C1 segment of cervical spinal cord (tissue), 14 donors: ENCODE measurements around the gene PTPRM.

ENCODE experiments used
- DNase-seq, 14 donors: peaks; one replicate each; lab custom pipeline; 2025; lab: John Stamatoyannopoulos, UW

The PTPRM gene

DNA sequence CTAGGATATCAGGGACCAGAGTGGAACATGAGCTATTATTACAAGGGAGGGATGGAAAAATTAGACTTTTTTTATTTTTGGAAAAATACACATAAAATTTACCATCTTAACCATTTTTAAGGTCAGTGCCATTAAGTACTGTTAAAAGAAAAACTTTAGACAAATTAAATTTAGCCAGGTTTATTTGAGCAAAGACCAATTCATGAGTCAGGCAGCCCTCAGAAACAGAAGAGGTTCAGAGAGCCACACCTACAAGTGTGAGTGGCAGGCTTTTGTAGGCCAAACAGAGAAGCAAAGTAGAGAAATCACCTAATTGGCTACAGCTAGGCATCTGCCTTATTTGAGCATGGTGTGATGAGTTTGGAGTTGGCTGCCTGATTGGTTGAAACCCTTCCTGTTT lies 740.8 kb downstream of the PTPRM start:
- DNase-seq: no peak

DNA sequence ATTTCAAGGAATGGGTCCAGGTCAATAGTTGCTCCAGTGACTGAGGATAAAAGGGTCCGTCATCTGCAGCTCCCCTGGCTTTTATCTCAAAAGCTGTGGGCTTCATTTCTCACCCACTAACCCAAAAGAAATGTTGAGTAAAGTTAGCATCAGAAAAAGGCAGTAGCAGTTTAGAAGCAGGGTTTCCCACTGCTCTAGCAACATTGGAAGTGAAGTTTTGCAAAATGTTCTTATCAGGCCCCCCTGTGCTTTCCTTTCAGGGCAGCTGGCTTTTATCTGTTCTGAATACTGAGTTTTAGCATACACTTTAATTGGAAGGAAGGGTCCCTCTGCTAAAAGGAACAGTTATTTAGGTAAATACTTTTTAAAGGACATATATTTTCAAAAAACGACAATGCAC lies 745.9 kb downstream of the PTPRM start:
- DNase-seq: no peak

DNA sequence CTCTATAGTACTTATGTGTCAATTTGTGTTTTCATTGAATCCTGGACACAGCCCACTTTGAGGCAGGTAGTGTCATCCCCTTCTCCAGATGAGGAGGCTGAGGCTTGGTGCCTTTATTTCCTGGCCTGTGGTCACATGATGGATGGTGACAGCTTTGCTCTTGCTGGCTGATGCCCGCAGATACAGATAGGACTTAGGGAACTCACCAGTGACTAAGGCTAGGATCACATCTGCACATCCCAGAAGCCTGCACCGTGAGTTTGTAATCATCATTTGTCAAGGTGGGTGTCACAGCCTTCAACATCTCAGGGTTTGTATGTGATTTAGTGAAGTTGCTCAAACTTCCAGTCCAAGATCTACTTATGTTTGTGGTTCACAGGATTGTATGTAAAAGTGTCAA lies 747.0 kb downstream of the PTPRM start:
- DNase-seq: no peak

DNA sequence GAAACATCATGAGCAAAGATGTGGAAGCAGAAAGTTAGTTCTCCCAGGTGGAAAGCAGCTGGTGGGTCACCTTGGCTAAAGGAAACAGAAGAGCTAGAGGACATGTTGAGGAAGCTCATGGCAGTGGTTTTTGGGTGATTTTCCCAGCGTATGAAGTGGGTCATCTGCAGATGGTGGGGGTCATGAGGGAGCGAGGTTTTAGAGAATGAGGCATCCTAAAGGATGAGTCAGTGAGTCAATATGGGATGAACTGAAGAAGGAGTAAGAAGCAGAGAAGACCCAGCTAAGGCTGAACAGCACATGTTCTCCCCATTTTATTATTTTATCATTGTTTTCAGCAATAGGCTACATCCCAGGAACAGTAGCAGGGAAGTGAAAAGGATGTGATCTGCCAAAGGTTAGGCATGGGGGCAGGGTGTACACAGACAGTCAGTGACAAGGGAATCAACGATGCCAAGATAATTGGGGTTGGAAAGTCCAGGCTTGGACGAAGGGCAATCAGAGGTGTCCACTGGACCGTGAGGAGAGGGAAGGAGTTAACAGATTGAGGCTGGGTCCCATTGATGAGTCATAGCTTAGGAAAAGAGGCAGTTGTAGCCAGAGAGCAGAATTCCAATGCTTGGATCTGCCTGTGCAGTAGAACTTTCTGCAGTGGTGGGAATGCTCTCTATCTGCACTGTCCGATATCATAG lies 752.8 kb downstream of the PTPRM start:
- no peak for DNase-seq

DNA sequence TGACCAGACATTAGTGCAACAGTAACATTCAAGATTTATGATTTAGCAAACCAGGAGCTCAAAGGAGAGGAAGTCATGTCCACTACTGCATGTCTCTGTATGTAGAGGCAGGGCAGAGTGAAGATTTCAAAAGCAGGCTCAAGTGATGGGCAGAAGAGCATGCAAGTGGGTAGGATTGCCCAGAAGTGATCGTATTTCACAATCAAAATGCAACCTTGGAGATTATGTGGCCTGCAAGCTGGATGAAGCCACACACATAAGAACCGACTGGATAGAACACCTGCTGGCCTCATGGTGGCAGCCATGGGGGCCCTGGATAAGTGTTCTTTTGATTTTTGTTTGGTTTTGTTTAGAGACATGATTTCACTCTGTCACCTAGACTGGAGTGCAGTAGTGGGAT lies 755.4 kb downstream of the PTPRM start:
- DNase-seq: no peak

DNA sequence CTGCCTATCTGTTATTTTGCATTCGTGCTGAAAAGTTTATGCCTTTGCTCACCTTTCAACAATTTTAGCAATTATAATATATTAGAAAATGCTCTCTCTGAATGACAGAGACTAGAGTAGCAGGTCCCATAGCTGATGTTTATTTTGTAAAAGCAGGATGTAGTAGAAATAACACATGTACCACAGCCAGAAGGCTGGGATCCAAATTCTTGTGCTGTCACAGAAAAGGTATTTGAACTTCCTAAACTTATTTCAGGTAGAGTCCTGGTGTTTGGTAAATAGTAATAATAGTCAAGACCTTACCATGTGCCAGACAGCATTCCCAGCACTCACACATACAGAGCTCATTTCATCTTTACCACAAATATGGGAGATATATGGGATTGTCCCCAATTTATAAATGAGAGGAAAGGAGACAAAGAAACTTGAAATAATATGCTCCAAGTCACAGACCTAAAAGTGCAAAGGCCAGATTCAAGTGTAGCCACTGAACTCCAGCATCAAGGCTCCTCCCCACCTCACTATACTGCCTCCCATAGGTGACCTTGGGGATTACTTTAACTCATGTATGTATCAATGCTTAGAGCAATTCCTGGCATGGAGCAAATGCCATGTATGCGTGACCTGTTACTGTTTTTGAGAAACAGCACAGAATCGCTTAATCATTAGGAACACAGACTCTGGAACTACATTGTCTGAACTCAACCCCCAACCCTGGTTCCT lies 757.4 kb downstream of the PTPRM start:
- no peak for DNase-seq

DNA sequence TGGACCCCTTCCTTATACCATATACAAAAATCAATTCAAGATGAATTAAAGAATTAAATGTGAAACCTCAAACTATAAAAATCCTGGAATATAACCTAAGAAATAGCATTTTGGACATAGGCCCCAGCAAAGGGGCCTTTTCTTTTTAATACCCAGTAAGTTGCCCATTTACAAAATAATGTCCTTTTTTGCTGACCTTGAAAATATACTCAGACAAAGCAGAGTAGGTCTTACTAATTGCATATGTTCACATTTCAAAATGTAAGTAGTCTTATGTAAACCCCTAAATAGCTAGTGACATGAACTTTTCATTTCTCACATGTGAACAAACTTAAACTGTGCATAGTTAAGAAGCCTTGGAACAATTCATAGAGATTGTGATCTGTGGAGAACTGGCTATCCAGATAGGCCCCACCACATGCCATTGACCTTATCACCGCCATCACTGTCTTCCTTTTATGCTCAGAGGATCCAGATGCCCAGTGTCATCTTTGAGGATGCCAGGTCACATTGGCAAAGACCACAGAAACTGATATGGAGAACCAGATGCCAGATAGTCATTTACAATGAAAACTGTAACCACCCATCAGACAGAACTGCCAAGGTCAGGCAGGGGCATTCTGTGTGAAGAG lies 759.8 kb downstream of the PTPRM start:
- DNase-seq: no peak

DNA sequence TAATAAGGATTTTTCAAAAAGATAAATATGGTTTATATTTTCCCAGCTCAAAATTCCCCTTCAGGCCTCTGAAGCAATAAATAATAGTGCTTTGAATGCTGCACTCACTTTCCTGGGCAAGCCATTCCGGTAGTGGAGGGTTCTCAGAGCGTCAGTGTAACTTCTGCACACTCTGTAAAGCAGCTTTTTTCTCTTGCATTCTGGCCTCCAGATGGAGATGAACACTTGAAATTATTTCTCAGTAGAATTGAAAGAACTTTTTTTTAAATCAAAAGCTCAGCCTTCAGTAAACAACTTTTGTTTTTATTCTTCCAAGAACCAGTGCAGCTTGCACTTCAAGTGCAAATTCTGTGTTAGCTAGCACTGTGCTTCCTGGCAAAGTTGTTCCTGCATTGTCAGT lies 761.0 kb downstream of the PTPRM start:
- no peak for DNase-seq

DNA sequence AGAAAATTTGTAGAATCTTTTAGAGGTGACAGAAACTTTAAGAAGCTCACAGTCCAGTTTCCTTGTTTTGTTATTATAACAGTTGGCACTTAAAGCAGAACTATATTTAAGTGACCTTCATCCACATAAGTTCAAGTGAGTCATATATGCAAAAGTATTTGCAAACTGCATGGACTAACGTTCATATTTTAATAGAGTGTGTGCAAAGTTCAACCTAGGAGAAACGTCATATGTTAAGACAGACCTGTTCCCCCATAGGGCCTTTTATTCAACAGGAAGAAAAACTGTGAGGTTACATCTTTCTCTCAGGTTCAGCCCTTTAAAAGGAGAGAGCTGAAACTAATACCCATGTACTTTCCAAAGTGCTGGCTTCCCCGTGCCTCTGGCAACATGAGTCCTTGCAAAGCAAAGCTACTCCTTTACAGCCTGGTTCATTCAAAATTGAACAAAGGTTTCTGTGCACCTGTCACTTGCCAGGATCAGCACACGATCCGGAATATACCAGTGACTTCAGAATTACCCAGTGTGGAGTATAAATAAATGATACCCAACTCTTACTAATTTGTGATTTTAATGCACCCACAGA lies 762.2 kb downstream of the PTPRM start:
- DNase-seq: no peak

DNA sequence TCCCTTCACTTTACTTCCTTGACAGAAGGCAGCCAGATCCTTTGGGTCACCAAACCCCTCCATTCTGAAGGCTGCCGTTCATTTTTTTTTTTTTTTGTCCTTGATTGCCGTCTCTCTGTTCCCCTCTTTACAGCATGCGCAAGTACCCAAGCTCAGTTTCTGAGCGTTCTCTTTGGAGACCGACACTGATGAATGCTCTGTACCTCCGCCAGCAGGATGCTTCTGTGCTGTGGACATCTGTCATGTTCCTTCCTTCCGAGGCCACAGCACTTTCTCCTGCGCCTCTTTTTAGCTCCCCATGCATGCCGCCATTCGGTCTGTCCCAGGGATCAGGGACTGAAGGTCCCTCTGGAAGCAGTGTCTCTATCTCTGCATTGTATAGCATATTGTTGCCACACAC lies 763.5 kb downstream of the PTPRM start:
- no peak for DNase-seq

DNA sequence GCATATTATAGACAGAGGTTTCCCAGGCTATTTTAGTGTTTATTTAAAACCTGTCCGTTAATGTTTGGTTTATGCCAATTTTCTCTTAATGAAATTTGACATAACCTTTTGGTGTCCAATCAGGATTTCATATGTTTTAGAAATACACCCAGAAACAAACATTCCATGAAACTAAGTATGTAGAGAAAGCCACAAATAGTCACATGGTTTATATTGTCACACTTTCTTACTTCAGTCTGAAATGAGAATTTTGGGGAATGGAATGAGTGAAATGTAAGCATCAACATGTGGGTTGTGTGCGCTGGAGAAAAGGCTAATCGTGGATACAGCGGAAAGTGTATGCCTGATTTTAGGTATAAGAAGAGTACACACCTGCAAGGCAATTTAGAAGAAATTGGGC lies 765.2 kb downstream of the PTPRM start:
- no peak for DNase-seq

DNA sequence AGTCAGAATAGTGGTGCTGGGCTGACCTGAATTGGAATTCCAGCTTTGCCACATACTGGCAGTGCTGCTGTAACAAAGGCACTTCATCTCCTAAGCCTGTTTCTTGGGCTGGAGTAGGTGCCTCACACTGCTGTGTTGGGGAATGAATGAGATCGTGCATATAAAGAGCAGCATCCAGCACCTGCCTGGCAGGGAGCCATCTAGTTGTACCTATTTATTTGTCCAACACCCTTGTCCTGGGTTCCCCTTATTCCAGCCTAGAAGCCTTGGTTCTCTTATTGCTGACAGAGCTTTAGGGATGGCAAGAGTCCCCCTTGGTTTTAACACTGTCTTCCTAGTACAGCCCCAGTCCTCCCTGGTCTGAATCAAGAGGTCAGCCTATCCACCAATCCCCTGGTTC lies 766.8 kb downstream of the PTPRM start:
- DNase-seq: no peak

DNA sequence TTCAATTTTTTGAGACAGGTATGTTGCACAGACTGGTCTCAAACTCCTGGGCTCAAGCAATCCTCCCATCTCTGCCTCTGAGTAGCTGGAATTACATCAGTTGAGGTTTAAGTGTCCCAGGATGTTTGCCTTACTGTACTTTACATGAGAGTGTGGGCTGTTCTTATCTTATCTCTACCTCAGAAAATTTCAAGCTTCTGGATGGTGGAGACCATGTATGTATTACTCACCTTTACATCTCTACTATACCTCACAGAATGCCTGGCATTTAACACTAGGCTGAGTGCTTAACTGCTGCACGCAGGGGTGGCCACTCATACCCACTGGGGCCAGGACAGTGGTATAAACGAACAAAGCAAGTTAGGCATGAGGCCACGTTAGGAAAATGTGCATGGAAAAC lies 770.1 kb downstream of the PTPRM start:
- no peak for DNase-seq

DNA sequence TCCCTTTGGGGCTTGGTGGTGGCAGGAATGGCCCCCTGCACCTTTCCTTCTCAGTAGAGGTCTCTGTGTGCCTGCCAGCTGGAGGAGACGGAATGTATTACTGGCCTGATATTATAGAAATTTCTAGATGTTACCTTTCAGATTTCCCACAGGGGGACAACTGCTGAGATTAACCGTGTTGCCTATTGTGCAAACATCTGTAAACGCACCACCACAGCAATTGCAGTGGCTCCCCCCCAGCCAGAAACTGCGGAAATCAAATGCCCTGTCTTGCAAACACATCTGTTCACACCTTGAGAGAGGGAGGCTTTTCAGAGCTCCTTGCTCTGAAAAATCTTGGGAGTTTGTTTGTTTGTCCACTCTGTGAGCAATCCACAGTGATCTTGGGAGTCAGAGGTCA lies 772.1 kb downstream of the PTPRM start:
- DNase-seq: no peak

DNA sequence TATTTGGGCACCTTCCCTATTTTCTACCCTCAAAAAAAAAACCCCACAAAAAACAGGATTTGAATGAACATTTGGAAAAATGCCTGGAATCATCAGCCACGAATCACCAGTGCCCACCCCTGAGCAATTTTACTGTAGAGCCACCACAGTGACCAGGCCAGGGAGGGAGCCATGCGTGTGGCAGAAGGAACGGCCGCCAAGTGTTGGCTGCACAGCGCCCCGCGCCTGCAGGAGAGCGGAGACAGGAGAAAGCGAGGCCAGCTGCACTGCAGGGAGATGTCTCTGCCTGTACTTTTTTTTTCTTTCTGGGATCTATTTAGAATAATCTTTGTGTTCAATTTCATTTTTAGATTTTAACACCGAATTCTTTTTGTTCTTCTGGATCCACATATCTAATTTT lies 772.8 kb downstream of the PTPRM start:
- peak in 4 of 14 donors; percentile 1 to 31 (median 12) for DNase-seq

DNA sequence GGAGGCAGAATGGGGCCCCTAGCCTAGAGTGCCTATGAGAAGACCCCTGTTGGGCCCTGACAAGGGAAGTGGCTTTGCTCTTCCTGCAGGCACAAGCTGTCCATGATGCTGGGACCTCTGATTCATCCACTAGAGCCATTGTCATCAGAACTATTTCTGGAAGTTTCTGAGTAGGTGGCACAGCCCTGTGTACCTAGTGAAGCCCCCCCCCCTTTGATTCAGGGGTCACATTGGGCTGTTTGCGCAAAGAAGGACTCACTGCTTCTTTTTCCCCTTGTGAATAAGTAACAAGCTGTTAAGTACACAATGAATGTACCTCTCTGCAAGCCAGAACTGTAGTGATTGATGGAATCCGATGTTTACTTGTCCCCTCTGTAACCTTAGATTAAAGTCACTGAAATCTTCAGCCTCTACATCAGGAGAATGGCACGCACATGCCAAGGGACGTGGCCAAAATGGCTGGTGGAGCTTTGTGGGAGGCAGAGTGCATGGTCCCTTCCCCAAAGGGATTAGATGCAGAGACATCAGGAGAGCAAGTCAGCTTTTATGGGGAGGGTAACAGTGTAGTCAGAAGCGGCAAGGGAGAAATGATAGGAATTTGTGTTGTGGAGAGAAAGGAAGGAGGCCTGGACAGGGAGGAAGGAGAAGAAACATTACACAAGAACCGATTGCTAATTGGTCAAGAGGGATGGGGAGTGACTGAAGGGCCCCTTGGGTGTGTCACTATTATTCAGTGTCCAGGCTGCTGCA lies 774.5 kb downstream of the PTPRM start:
- no peak for DNase-seq

DNA sequence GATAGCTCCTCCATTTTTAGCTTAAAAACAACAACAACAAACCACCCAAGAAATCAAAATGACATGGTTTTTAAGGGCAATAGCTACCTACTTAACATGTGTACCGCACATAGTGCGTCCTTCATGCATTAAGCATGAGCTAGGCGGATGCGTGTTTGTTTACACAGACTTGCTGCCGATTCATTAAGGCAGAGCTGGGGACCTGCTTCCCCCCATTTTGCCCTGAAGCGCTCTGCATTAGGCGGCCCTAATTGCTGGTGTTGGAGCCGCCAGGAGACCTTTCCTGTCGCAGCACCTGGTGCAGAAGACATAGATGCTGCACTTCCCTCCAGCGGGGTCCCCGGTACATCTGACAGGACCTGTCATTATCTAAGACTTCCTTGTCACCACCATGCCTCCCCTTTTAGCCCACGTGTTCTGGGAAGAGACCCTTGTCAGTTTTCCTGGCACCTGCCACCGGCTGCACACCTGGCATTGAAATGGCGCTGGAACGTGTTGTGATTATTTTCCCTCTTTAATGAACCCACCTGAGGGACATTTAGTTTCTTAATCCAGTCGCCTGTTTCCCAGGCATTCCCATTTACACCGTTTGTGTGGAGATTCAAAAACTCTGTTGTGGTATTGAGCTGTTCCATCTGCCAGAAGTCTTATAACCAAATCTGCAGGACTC lies 781.1 kb downstream of the PTPRM start:
- no peak for DNase-seq

DNA sequence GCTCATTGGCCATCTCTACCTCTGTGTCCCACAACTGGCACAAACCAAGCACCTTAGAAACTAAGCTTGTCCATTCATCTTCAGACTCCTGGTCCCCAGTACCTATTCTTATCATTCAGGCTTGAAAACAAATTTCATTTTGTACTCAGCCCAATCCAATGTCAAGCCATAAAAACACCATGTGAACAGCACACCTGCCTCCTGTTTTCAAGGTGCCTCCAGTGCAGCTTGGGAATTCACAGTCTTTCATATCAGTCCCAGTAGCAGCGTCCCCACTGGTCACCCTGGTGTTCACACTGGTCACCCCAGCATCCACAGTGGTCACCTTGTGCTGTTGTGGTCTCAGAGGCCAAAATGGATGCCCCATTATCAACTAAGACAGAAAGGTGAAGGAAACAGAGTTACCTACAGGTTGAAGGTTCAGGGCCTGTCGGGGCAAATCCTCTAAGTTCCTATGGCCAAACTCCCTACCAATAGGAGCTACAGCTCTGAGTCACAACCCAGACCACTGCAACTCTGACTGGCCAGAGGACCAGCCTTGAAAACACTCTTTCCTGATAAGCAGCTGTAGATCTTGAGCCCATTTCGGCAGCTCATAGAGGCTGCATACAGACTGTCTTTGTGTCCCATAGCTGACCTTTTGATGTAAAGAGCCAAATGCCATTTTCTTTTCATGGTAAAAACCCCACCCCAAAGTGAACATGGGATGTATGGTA lies 782.6 kb downstream of the PTPRM start:
- no peak for DNase-seq

DNA sequence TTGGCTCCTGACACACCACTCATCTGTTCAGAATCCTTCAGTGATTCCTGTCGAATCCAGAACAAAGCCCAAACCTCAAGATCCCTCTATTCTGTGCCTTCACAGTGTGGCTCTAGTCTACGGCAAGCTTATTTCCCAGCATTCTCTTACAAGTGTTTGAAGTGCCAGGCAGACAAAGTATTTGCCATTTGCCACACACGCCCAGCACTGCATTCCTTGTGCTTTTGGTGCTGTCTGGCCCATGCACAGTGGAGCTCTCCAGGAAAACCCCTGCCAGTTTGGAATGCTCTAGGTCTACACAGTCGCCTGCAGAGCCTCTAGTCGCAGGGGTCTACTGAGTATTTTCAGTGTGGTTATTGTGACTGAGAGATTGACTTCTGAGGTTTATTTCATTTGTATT lies 783.5 kb downstream of the PTPRM start:
- no peak for DNase-seq

DNA sequence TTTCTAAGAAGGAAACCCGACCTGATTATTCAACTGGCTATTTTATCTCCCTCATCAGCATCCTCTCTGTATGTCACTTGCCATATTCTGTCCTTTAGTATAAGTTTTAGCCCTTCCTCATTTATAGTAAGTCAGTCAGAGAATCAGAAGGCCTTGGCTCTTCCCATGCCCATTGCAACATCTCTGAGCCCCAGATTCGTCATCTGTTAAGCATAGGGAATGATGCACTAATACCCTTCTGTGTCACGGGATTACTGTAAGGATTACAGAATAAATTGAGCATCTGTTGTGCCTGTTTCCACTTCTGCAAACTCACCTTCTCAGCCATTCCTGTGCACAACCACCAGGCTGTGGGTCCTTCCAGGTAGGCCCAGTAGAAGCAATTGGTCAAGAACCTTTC lies 784.0 kb downstream of the PTPRM start:
- DNase-seq: no peak

DNA sequence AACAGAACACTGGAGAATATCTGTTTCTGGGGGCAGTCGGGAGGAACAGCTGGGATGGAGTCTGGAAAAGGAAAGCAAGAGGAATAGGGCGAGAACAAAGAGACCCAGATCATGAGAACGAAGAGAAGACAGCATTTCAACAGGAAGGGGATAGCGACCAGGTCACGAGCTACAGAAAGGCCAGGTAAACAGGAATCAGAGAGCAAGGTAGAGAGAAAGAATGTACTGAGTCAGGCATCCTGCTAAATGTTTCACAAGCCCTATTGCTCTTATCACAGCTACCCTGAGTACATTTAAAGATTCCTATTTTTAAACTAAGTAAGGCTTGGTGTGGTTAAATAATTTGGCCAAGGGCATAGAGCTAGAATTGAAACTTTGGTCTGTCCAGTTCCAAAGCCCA lies 787.2 kb downstream of the PTPRM start:
- no peak for DNase-seq
